ENCODE measurements around the gene PMVK. TPM values are rescaled to one million over a fixed set of nuclear protein-coding genes. Genes with fewer than 3 reads are reported as not detected.

The PMVK gene
- total and polyA plus RNA-seq, 4 donors, result 9.7 to 37.3 (median 18.6) TPM

GRCh38 chr1:154926201-154926600 is 10.3 kb downstream of the PMVK start:
- Histone ChIP-seq H3K27ac (ENCODE audit: low read depth in 1 of 2, low read length in 2 of 2) (no peak overlapping the region), H3K4me1 (ENCODE audit: control insufficient read depth in 4 of 4, insufficient read depth in 4 of 4, low read length in 3 of 4) (peaks cover 0 to 1% (median 0%) of the 10 kb centered on the region in 4 donors), H3K36me3 (ENCODE audit: control insufficient read depth in 4 of 4, insufficient read depth in 3 of 4, low read depth in 1 of 4, low read length in 3 of 4) (peaks cover 8 to 56% (median 36%) of the 10 kb centered on the region in 4 donors), H3K4me3 (ENCODE audit: low read depth in 1 of 3, low read length in 3 of 3) (no peak overlapping the region), H3K27me3 (ENCODE audit: control insufficient read depth in 4 of 4, insufficient read depth in 4 of 4, low read length in 3 of 4) (no peaks in the 10 kb centered on the region), H3K9me3 (ENCODE audit: control insufficient read depth in 4 of 4, low read length in 3 of 4) (no peaks in the 10 kb centered on the region), H3K9ac (ENCODE audit: low read depth in 1 of 2, low read length in 2 of 2) (no peak overlapping the region)
- no peak for DNase-seq (ENCODE audit: low spot score)
- no peak for TF ChIP-seq HNF4G (IDR thresholded peaks at IDR 0.05)
- 94% methylated on average over 13 of the region's 13 CpGs for WGBS

DNA sequence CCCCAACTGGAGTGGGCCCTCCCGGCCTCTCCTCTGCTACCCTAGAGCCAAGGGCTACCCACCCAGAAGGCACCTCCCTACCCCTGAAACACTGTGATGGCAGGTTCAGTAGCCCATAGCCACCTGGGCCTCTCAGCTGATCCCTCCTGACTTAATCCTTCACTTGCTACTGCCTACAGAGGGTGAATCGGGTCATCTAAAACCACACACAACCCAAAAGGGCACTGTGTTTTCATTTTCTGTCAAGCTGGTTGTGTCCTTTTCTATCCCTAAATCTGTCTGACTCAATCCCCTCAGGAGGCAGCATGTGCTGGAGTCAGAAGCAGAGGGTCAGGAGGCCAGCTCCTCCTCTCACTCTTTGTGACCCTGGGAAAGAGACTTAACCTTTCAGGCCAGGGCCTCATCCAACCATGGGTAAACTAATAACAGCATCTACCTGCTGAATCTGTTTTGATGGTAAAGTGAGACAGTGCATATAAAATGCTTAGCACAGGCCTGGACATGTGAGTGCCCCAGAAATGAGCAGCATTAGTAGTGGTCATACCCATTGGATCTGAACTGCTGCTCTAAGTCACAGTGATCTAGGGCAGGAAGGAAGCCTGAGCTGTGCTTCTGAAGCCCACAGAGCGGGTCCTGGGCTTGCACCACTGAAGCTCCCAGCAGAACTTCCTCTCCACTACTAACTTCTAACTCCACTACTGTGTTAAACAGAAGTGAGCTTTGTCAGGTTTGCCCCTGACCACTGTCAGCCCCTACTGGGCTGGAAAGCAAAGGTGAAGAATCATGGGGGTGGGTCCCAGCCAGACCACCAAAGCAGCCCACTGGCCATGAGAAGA is 11.0 kb downstream of the PMVK start:
- H3K27ac ChIP-seq (ENCODE audit: low read depth in 1 of 2, low read length in 2 of 2), result no peak overlapping the region
- no peaks in the 10 kb centered on the region for H3K4me1 ChIP-seq (ENCODE audit: control insufficient read depth in 4 of 4, insufficient read depth in 4 of 4, low read length in 3 of 4)
- TF ChIP-seq EGR1 (IDR thresholded peaks at IDR 0.05; ENCODE audit: low read depth in 2 of 2) (no peak), HNF4G (IDR thresholded peaks at IDR 0.05) (no peak), CTCF (IDR thresholded peaks at IDR 0.05; ENCODE audit: low read depth, low read length, missing input control) (no peak), GABPA (IDR thresholded peaks at IDR 0.05 in 1 of 2, conservative IDR thresholded peaks at IDR 0.05 in 1 of 2) (no peak)
- TF ChIP-seq, protein P1, sequence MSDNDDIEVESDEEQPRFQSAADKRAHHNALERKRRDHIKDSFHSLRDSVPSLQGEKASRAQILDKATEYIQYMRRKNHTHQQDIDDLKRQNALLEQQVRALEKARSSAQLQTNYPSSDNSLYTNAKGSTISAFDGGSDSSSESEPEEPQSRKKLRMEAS (IDR thresholded peaks at IDR 0.05), result no peak
- TF ChIP-seq, protein P2, sequence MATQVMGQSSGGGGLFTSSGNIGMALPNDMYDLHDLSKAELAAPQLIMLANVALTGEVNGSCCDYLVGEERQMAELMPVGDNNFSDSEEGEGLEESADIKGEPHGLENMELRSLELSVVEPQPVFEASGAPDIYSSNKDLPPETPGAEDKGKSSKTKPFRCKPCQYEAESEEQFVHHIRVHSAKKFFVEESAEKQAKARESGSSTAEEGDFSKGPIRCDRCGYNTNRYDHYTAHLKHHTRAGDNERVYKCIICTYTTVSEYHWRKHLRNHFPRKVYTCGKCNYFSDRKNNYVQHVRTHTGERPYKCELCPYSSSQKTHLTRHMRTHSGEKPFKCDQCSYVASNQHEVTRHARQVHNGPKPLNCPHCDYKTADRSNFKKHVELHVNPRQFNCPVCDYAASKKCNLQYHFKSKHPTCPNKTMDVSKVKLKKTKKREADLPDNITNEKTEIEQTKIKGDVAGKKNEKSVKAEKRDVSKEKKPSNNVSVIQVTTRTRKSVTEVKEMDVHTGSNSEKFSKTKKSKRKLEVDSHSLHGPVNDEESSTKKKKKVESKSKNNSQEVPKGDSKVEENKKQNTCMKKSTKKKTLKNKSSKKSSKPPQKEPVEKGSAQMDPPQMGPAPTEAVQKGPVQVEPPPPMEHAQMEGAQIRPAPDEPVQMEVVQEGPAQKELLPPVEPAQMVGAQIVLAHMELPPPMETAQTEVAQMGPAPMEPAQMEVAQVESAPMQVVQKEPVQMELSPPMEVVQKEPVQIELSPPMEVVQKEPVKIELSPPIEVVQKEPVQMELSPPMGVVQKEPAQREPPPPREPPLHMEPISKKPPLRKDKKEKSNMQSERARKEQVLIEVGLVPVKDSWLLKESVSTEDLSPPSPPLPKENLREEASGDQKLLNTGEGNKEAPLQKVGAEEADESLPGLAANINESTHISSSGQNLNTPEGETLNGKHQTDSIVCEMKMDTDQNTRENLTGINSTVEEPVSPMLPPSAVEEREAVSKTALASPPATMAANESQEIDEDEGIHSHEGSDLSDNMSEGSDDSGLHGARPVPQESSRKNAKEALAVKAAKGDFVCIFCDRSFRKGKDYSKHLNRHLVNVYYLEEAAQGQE (IDR thresholded peaks at IDR 0.05), result no peak
- no peaks in the 10 kb centered on the region for H3K9me3 ChIP-seq (ENCODE audit: control insufficient read depth in 4 of 4, low read length in 3 of 4)
- no peak overlapping the region for H3K9ac ChIP-seq (ENCODE audit: low read depth in 1 of 2, low read length in 2 of 2)
- WGBS, result 96% methylated on average over 3 of the region's 3 CpGs
- H3K27me3 ChIP-seq (ENCODE audit: control insufficient read depth in 4 of 4, insufficient read depth in 4 of 4, low read length in 3 of 4), result no peaks in the 10 kb centered on the region
- no peak for DNase-seq (ENCODE audit: low spot score)
- H3K4me3 ChIP-seq (ENCODE audit: low read depth in 1 of 3, low read length in 3 of 3), result no peak overlapping the region
- H3K36me3 ChIP-seq (ENCODE audit: control insufficient read depth in 4 of 4, insufficient read depth in 3 of 4, low read depth in 1 of 4, low read length in 3 of 4), result peaks cover 8 to 62% (median 36%) of the 10 kb centered on the region in 4 donors

- Histone ChIP-seq H3K36me3 (ENCODE audit: control insufficient read depth in 4 of 4, insufficient read depth in 3 of 4, low read depth in 1 of 4, low read length in 3 of 4) (peaks cover 5 to 52% (median 30%) of the 10 kb centered on the region in 4 donors), H3K27me3 (ENCODE audit: control insufficient read depth in 4 of 4, insufficient read depth in 4 of 4, low read length in 3 of 4) (no peaks in the 10 kb centered on the region), H3K27ac (ENCODE audit: low read depth in 1 of 2, low read length in 2 of 2) (no peak overlapping the region), H3K4me3 (ENCODE audit: low read depth in 1 of 3, low read length in 3 of 3) (no peak overlapping the region), H3K9ac (ENCODE audit: low read depth in 1 of 2, low read length in 2 of 2) (no peak overlapping the region), H3K9me3 (ENCODE audit: control insufficient read depth in 4 of 4, low read length in 3 of 4) (no peaks in the 10 kb centered on the region), H3K4me1 (ENCODE audit: control insufficient read depth in 4 of 4, insufficient read depth in 4 of 4, low read length in 3 of 4) (no peaks in the 10 kb centered on the region)
- 94% methylated on average over 3 of the region's 3 CpGs for WGBS
- no peak for DNase-seq (ENCODE audit: low spot score)
- TF ChIP-seq, protein P1 (IDR thresholded peaks at IDR 0.05), result no peak
- TF ChIP-seq HNF4A (conservative IDR thresholded peaks at IDR 0.05) (no peak), RAD21 (IDR thresholded peaks at IDR 0.05) (no peak), FOXA1 (IDR thresholded peaks at IDR 0.05) (no peak), GABPA (IDR thresholded peaks at IDR 0.05 in 1 of 2, conservative IDR thresholded peaks at IDR 0.05 in 1 of 2) (no peak), ATF3 (IDR thresholded peaks at IDR 0.05) (no peak), JUND (IDR thresholded peaks at IDR 0.05) (no peak), EGR1 (IDR thresholded peaks at IDR 0.05; ENCODE audit: low read depth in 2 of 2) (no peak)
- TF ChIP-seq, protein P3, sequence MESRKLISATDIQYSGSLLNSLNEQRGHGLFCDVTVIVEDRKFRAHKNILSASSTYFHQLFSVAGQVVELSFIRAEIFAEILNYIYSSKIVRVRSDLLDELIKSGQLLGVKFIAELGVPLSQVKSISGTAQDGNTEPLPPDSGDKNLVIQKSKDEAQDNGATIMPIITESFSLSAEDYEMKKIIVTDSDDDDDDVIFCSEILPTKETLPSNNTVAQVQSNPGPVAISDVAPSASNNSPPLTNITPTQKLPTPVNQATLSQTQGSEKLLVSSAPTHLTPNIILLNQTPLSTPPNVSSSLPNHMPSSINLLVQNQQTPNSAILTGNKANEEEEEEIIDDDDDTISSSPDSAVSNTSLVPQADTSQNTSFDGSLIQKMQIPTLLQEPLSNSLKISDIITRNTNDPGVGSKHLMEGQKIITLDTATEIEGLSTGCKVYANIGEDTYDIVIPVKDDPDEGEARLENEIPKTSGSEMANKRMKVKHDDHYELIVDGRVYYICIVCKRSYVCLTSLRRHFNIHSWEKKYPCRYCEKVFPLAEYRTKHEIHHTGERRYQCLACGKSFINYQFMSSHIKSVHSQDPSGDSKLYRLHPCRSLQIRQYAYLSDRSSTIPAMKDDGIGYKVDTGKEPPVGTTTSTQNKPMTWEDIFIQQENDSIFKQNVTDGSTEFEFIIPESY (IDR thresholded peaks at IDR 0.05), result no peak
- TF ChIP-seq, protein P2 (IDR thresholded peaks at IDR 0.05), result no peak
These were observed 12.8 kb downstream of the PMVK start for GRCh38 chr1:154923695-154924094.

All from liver (tissue), 9 donors.